ENCODE measurements around the gene TRAPPC3.

TRAPPC3 gene

GRCh38 chr1:36176106-36176949 lies 27.0 kb upstream of the TRAPPC3 start:
- H4K20me1 ChIP-seq (ENCODE audit: insufficient read depth, low read length, poor library complexity, severe bottlenecking), result peaks cover 11% of the 10 kb centered on the region
- peaks cover 91% of the 10 kb centered on the region; the same call in 1 of the 2 replicates for H3K36me3 ChIP-seq (ENCODE audit: insufficient read depth, low read length)
- H3K9me3 ChIP-seq (ENCODE audit: insufficient read depth, low read depth, low read length), result no peaks in the 10 kb centered on the region
- H3K4me1 ChIP-seq (ENCODE audit: insufficient read depth, low read length, poor library complexity, severe bottlenecking), result no peaks in the 10 kb centered on the region
- H3K4me2 ChIP-seq (ENCODE audit: low read depth, low read length, poor library complexity, severe bottlenecking), result no peak overlapping the region
- no peaks in the 10 kb centered on the region for H3K9me2 ChIP-seq (replicated peaks; ENCODE audit: low read depth, low read length)
- H3K79me2 ChIP-seq (ENCODE audit: insufficient read depth, low read length), result no peaks in the 10 kb centered on the region
- no peak overlapping the region for H2AFZ ChIP-seq (ENCODE audit: low read length)
- H3K27me3 ChIP-seq (ENCODE audit: insufficient read depth, low read length, poor library complexity, severe bottlenecking), result no peaks in the 10 kb centered on the region
- H3F3A ChIP-seq (ENCODE audit: low read depth), result no peaks in the 10 kb centered on the region
- no peak overlapping the region for H3K4me3 ChIP-seq (ENCODE audit: low read length, poor library complexity, severe bottlenecking)
- no peak overlapping the region for H3K9ac ChIP-seq (ENCODE audit: low read depth, low read length, poor library complexity, severe bottlenecking)
- TF ChIP-seq EZH2phosphoT487 (IDR thresholded peaks at IDR 0.05; ENCODE audit: borderline replicate concordance), result no peak

GRCh38 chr1:36175137-36176095 lies 26.1 kb upstream of the TRAPPC3 start:
- H3K9me2 ChIP-seq (replicated peaks; ENCODE audit: low read depth, low read length), result no peaks in the 10 kb centered on the region
- no peaks in the 10 kb centered on the region for H3K27me3 ChIP-seq (ENCODE audit: insufficient read depth, low read length, poor library complexity, severe bottlenecking)
- no peak for TF ChIP-seq CTCF (conservative IDR thresholded peaks at IDR 0.05; ENCODE audit: low read length)
- TF ChIP-seq EZH2phosphoT487 (IDR thresholded peaks at IDR 0.05; ENCODE audit: borderline replicate concordance), result no peak
- no peaks in the 10 kb centered on the region for H3K4me1 ChIP-seq (ENCODE audit: insufficient read depth, low read length, poor library complexity, severe bottlenecking)
- no peak overlapping the region for H3K4me2 ChIP-seq (ENCODE audit: low read depth, low read length, poor library complexity, severe bottlenecking)
- no peak overlapping the region for H3K4me3 ChIP-seq (ENCODE audit: low read length, poor library complexity, severe bottlenecking)
- H3K79me2 ChIP-seq (ENCODE audit: insufficient read depth, low read length), result peaks cover 6% of the 10 kb centered on the region
- H2AFZ ChIP-seq (ENCODE audit: low read length), result no peak overlapping the region
- peaks cover 92% of the 10 kb centered on the region; the same call in 1 of the 2 replicates for H3K36me3 ChIP-seq (ENCODE audit: insufficient read depth, low read length)
- no peak overlapping the region for H3K9ac ChIP-seq (ENCODE audit: low read depth, low read length, poor library complexity, severe bottlenecking)
- peaks cover 15% of the 10 kb centered on the region for H4K20me1 ChIP-seq (ENCODE audit: insufficient read depth, low read length, poor library complexity, severe bottlenecking)
- no peaks in the 10 kb centered on the region for H3K9me3 ChIP-seq (ENCODE audit: insufficient read depth, low read depth, low read length)
- H3F3A ChIP-seq (ENCODE audit: low read depth), result no peaks in the 10 kb centered on the region

- Histone ChIP-seq H2AFZ (ENCODE audit: low read length) (no peak overlapping the region), H3F3A (ENCODE audit: low read depth) (no peaks in the 10 kb centered on the region), H3K9me3 (ENCODE audit: insufficient read depth, low read depth, low read length) (no peaks in the 10 kb centered on the region), H3K27me3 (ENCODE audit: insufficient read depth, low read length, poor library complexity, severe bottlenecking) (no peaks in the 10 kb centered on the region), H3K4me1 (ENCODE audit: insufficient read depth, low read length, poor library complexity, severe bottlenecking) (no peaks in the 10 kb centered on the region), H3K4me3 (ENCODE audit: low read length, poor library complexity, severe bottlenecking) (no peak overlapping the region), H3K9ac (ENCODE audit: low read depth, low read length, poor library complexity, severe bottlenecking) (no peak overlapping the region), H3K9me2 (replicated peaks; ENCODE audit: low read depth, low read length) (no peaks in the 10 kb centered on the region), H3K36me3 (ENCODE audit: insufficient read depth, low read length) (peaks cover 85% of the 10 kb centered on the region; the same call in 1 of the 2 replicates), H3K79me2 (ENCODE audit: insufficient read depth, low read length) (peaks cover 11% of the 10 kb centered on the region), H3K4me2 (ENCODE audit: low read depth, low read length, poor library complexity, severe bottlenecking) (no peak overlapping the region), H4K20me1 (ENCODE audit: insufficient read depth, low read length, poor library complexity, severe bottlenecking) (peaks cover 18% of the 10 kb centered on the region)
- no peak for TF ChIP-seq CTCF (conservative IDR thresholded peaks at IDR 0.05; ENCODE audit: low read length)
- no peak for TF ChIP-seq EZH2phosphoT487 (IDR thresholded peaks at IDR 0.05; ENCODE audit: borderline replicate concordance)
Observed at GRCh38 chr1:36174713-36175112, 25.4 kb upstream of the TRAPPC3 start.

Data from Loucy (cell line).